ENCODE results near the gene MORN2. TPM values are rescaled to one million over a fixed set of nuclear protein-coding genes. Genes with fewer than 3 reads are reported as not detected.

The MORN2 gene
- total and polyA plus RNA-seq, 2 donors (not counting 3 experiments of a cell fraction or from before 2014, with no cell fraction given): 11.6 to 15.0 TPM

- BruUV-seq (replicated peaks): no TSS peak
- Histone ChIP-seq H3K9me3 (replicated peaks; ENCODE audit: control insufficient read depth, insufficient read depth, low read length) (no peaks in the 10 kb centered on the region), H3K79me2 (ENCODE audit: control insufficient read depth, insufficient read depth, low read length) (peaks cover 8% of the 10 kb centered on the region), H3K4me3 (replicated peaks in 1 of 3; ENCODE audit: insufficient read depth in 1 of 3, low read depth in 1 of 3, low read length in 3 of 3) (no peak overlapping the region), H3K9ac (replicated peaks; ENCODE audit: extremely low read depth, insufficient read depth, low read length) (no peak overlapping the region), H2AFZ (ENCODE audit: low read depth, low read length) (no peak overlapping the region), H4K20me1 (replicated peaks; ENCODE audit: control insufficient read depth, extremely low read depth, insufficient read depth, low read length) (no peaks in the 10 kb centered on the region), H3K36me3 (ENCODE audit: control insufficient read depth in 2 of 2, extremely low read depth in 1 of 2, insufficient read depth in 2 of 2, low read length in 2 of 2) (peaks cover 0 to 2% of the 10 kb centered on the region in 2 experiments), H3K4me2 (ENCODE audit: insufficient read depth, low read length) (no peak overlapping the region), H3K9me1 (replicated peaks; ENCODE audit: control insufficient read depth, extremely low read depth, insufficient read depth, low read length) (no peaks in the 10 kb centered on the region), H3K27ac (ENCODE audit: insufficient read depth, low read depth, low read length) (no peak overlapping the region), H3K4me1 (ENCODE audit: control insufficient read depth, extremely low read depth, insufficient read depth, low read length) (no peaks in the 10 kb centered on the region), H3K27me3 (ENCODE audit: control insufficient read depth in 2 of 2, insufficient read depth in 2 of 2, low read length in 2 of 2) (no peaks in the 10 kb centered on the region)
- FAIRE-seq (no peak), DNase-seq (ENCODE audit: low read depth, low spot score) (no peak)
- ChIA-PET CTCF (no interaction called here), POLR2A (no interaction called here)
- TF ChIP-seq GATA2 (IDR thresholded peaks at IDR 0.05; ENCODE audit: insufficient read depth, insufficient read length, low read depth, low read length) (no peak), FOS (IDR thresholded peaks at IDR 0.05; ENCODE audit: borderline replicate concordance, insufficient read depth, low read length) (peak; percentile 15)
- intact Hi-C loops (cut with micrococcal nuclease) (no loop called here), dilution Hi-C loops (cut with MboI; ENCODE audit: extremely low pct_ligation_motif_present, low sequenced_read_pairs) (no loop called here)
Observed at GRCh38 chr2:38866773-38867443, 8.9 kb upstream of the MORN2 start.

GRCh38 chr2:38871432-38871831, 4.3 kb upstream of the MORN2 start:
- no peak overlapping the region for H2AFZ ChIP-seq (ENCODE audit: low read depth, low read length)
- no peaks in the 10 kb centered on the region for H3K27me3 ChIP-seq (ENCODE audit: control insufficient read depth in 2 of 2, insufficient read depth in 2 of 2, low read length in 2 of 2)
- no peaks in the 10 kb centered on the region for H3K9me1 ChIP-seq (replicated peaks; ENCODE audit: control insufficient read depth, extremely low read depth, insufficient read depth, low read length)
- H3K4me1 ChIP-seq (ENCODE audit: control insufficient read depth, extremely low read depth, insufficient read depth, low read length): peaks cover 11% of the 10 kb centered on the region
- ChIA-PET CTCF (no interaction called here), POLR2A (no interaction called here)
- no peak for FAIRE-seq
- no TSS peak for BruUV-seq (replicated peaks)
- H3K9me3 ChIP-seq (replicated peaks; ENCODE audit: control insufficient read depth, insufficient read depth, low read length): no peaks in the 10 kb centered on the region
- DNase-seq (ENCODE audit: low read depth, low spot score): no peak
- no peaks in the 10 kb centered on the region for H4K20me1 ChIP-seq (replicated peaks; ENCODE audit: control insufficient read depth, extremely low read depth, insufficient read depth, low read length)
- H3K79me2 ChIP-seq (ENCODE audit: control insufficient read depth, insufficient read depth, low read length): peaks cover 25% of the 10 kb centered on the region
- H3K36me3 ChIP-seq (ENCODE audit: control insufficient read depth in 2 of 2, extremely low read depth in 1 of 2, insufficient read depth in 2 of 2, low read length in 2 of 2): no peaks in the 10 kb centered on the region
- H3K4me3 ChIP-seq (replicated peaks in 1 of 3; ENCODE audit: insufficient read depth in 1 of 3, low read depth in 1 of 3, low read length in 3 of 3): no peak overlapping the region
- no peak overlapping the region for H3K27ac ChIP-seq (ENCODE audit: insufficient read depth, low read depth, low read length)
- TF ChIP-seq EZH2 (IDR thresholded peaks at IDR 0.05; ENCODE audit: borderline replicate concordance, low read depth, low read length, severe bottlenecking): no peak
- no peak for TF ChIP-seq CTCF (IDR thresholded peaks at IDR 0.05; ENCODE audit: extremely low read depth in 1 of 2, insufficient read depth in 1 of 2, low read depth in 1 of 2, low read length in 2 of 2)
- TF ChIP-seq JUN (IDR thresholded peaks at IDR 0.05; ENCODE audit: borderline replicate concordance, insufficient read depth, insufficient read length, low read depth): no peak
- no peak for TF ChIP-seq FOS (IDR thresholded peaks at IDR 0.05; ENCODE audit: borderline replicate concordance, insufficient read depth, low read length)
- TF ChIP-seq MAX (IDR thresholded peaks at IDR 0.05; ENCODE audit: insufficient read depth, insufficient read length): no peak
- no peak for TF ChIP-seq MYC (IDR thresholded peaks at IDR 0.05; ENCODE audit: low read depth, low read length)
- no peak for TF ChIP-seq POLR2AphosphoS5 (IDR thresholded peaks at IDR 0.05; ENCODE audit: insufficient read depth, low read depth, low read length)
- TF ChIP-seq POLR2A (IDR thresholded peaks at IDR 0.05; ENCODE audit: low read depth, low read length): no peak
- TF ChIP-seq GATA2 (IDR thresholded peaks at IDR 0.05; ENCODE audit: insufficient read depth, insufficient read length, low read depth, low read length): no peak
- dilution Hi-C loops (cut with MboI; ENCODE audit: extremely low pct_ligation_motif_present, low sequenced_read_pairs) (no loop called here), intact Hi-C loops (cut with micrococcal nuclease) (no loop called here)
- H3K4me2 ChIP-seq (ENCODE audit: insufficient read depth, low read length): no peak overlapping the region
- H3K9ac ChIP-seq (replicated peaks; ENCODE audit: extremely low read depth, insufficient read depth, low read length): no peak overlapping the region

All from endothelial cell of umbilical vein (primary cell).